Measurements from ENCODE around the gene CD84. TPM values are rescaled to one million over a fixed set of nuclear protein-coding genes. Genes with fewer than 3 reads are reported as not detected.
"Not testable (repeated sequence)": the region's sequence is repeated elsewhere in the genome, so short reads cannot be mapped to it uniquely, and the experiment has no call there.

Gene CD84
- 1 to 10 TPM; 3.8 to 7.3 (median 6.6) TPM for total RNA-seq
- long read RNA-seq, donor 1, partial matches to known transcripts = 0 of 1 reads
- long read RNA-seq, donor 1, other reads (novel, unspliced or antisense) = 1 of 1 reads
- long read RNA-seq, donor 2, full-length matches to known transcripts = 1 of 1 reads
- long read RNA-seq, donor 2, partial matches to known transcripts = 0 of 1 reads
- long read RNA-seq, donor 2, other reads (novel, unspliced or antisense) = 0 of 1 reads

DNA sequence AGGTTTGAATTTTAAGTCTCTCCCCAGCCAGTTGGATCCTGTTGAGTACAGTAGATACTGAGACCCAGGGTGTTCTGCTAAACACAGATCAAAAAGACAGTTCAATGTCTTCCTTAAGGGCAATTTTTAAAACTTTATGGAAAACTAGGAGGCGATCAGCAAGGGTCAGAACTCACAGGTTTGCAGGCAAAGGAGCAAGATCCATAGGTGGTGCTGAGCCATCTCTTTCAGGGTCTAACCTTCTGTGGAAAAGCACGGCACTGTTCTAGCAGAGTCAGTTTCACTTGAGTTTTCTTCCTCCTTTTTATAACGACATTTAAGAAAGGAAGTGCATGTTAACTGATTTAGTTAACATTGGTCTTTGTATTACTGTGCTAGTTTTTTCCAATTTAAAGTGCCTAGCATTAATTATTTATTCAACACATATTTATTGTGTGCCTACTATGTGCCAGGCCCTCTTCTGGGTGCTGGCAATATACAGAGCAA lies at the start of gene CD84:
CD84 (minus strand) TSS at position 281 of the 486 bp plus-strand sequence; CDS start at position 222, 59 bp downstream.
- peak; percentile 56 for ATAC-seq

GRCh38 chr1:160628799-160629263 lies 49.5 kb upstream of the CD84 start:
- no peak for ATAC-seq
- intact Hi-C loops (cut with DNase I, micrococcal nuclease) = no loop called here
- Histone ChIP-seq H3K9me3 (no peaks in the 10 kb centered on the region), H3K4me3 (no peak overlapping the region), H3K4me1 (ENCODE audit: low read depth) (no peaks in the 10 kb centered on the region), H3K36me3 (ENCODE audit: low read depth) (no peaks in the 10 kb centered on the region)
- no peak for DNase-seq
- no peak for TF ChIP-seq CTCF (IDR thresholded peaks at IDR 0.05)

More for the DNA sequence above, at the start of gene CD84:
- Histone ChIP-seq H3K36me3 (ENCODE audit: low read depth) (no peaks in the 10 kb centered on the region), H3K9me3 (no peaks in the 10 kb centered on the region), H3K4me3 (no peak within 1 kb of the TSS), H3K4me1 (ENCODE audit: low read depth) (no peaks in the 10 kb centered on the region)
- intact Hi-C loops (cut with DNase I, micrococcal nuclease) = no loop called here
- DNase-seq = peak in 1 of 3 donors; percentile 45
- no peak for TF ChIP-seq CTCF (IDR thresholded peaks at IDR 0.05)

DNA sequence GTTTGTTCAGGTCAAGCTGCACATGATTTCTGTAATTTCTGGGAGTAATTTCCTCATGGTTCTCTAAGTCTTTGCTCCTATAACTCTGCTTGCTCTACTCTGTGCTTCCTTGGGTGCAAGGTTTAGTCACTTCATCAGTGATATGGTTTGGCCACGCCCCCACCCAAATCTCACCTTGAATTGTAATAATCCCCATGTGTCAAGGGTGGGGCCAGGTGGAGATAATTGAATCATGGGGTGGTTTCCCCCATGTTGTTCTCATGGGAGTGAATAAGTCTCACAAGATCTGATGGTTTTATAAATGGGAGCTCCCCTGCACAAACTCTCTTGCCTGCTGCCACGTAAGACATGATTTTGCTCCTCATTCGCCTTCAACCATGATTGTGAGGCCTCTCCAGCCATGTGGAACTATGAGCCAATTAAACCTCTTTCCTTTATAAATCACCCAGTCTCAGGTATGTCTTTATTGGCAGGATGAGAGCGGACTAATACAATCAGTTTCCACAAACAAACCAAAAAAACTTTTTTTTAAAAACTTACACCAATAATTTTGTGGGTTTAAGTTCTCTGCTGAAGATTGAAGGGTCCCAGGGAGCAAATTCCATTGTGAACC lies 48.5 kb upstream of the CD84 start:
- intact Hi-C loops (cut with DNase I, micrococcal nuclease); DNase-seq; H3K9me3 ChIP-seq; H3K4me3 ChIP-seq; H3K4me1 ChIP-seq (ENCODE audit: low read depth); ATAC-seq; H3K36me3 ChIP-seq (ENCODE audit: low read depth): not testable (repeated sequence)

DNA sequence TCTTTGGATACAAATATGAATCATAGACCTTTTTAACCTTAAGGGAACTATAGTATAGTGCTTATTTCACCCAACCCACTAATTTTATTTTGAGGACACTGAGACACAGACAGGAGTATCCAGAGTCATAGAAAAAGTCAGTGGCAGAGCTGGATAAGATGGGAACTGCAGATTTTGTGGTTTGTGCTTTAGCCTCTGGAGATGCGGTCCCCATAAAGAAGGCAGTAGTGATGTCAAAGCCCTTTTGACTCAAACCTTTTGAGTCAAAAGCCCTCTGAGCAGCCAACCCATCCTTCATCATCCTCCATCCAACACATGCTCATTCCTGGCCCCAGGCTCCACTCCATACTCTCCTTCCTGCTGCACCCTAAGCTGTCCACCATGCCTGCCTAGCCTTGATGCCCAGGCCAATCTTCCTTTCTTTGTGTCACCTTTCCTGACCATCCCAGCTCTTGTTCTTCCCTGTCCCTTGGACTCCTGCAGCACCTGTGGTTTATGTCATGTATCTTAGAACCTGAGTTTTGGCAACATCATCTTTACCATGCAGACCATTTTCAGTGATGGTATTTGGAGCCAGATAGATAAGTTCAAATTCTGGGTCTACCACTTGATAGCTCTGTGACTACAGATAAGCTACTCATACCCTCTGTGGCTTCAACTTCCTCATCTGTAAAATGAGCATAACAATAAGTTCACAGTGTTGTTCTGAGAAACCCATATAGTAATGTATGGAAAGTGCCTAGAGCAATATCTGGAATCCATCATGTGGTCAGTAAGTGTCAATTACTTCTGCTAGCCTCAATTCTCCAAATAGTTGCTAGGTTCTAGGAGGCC lies 47.4 kb upstream of the CD84 start:
- intact Hi-C loops (cut with DNase I, micrococcal nuclease) = no loop called here
- Histone ChIP-seq H3K36me3 (ENCODE audit: low read depth) (no peaks in the 10 kb centered on the region), H3K4me3 (no peak overlapping the region), H3K9me3 (no peaks in the 10 kb centered on the region), H3K4me1 (ENCODE audit: low read depth) (no peaks in the 10 kb centered on the region)
- no peak for ATAC-seq
- no peak for DNase-seq
- TF ChIP-seq CTCF (IDR thresholded peaks at IDR 0.05) = no peak

GRCh38 chr1:160625725-160626498 lies 46.6 kb upstream of the CD84 start:
- ATAC-seq (no peak), DNase-seq (no peak)
- no peak for TF ChIP-seq CTCF (IDR thresholded peaks at IDR 0.05)
- Histone ChIP-seq H3K4me1 (ENCODE audit: low read depth) (no peaks in the 10 kb centered on the region), H3K4me3 (no peak overlapping the region), H3K36me3 (ENCODE audit: low read depth) (no peaks in the 10 kb centered on the region), H3K9me3 (no peaks in the 10 kb centered on the region)
- intact Hi-C loops (cut with DNase I, micrococcal nuclease) = no loop called here

All from mucosa of descending colon (tissue), 3 donors.